ENCODE data around the gene CCSER2.

- TF ChIP-seq, protein P1, sequence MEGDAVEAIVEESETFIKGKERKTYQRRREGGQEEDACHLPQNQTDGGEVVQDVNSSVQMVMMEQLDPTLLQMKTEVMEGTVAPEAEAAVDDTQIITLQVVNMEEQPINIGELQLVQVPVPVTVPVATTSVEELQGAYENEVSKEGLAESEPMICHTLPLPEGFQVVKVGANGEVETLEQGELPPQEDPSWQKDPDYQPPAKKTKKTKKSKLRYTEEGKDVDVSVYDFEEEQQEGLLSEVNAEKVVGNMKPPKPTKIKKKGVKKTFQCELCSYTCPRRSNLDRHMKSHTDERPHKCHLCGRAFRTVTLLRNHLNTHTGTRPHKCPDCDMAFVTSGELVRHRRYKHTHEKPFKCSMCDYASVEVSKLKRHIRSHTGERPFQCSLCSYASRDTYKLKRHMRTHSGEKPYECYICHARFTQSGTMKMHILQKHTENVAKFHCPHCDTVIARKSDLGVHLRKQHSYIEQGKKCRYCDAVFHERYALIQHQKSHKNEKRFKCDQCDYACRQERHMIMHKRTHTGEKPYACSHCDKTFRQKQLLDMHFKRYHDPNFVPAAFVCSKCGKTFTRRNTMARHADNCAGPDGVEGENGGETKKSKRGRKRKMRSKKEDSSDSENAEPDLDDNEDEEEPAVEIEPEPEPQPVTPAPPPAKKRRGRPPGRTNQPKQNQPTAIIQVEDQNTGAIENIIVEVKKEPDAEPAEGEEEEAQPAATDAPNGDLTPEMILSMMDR (IDR thresholded peaks at IDR 0.05), result no peak
- TF ChIP-seq POLR2A (IDR thresholded peaks at IDR 0.05), result no peak
Measured at GRCh38 chr10:84543948-84544347, 215.6 kb downstream of the CCSER2 start.

All from tibial nerve (tissue), 3 donors.